Prostate gland (tissue), 2 donors: ENCODE data around the gene IL2RG. TPM values are rescaled to one million over a fixed set of nuclear protein-coding genes. Genes with fewer than 3 reads are reported as not detected.

Experiments used
- DNase-seq: peaks from one replicate; pipeline ENCODE4 v3.0.0-alpha.2; 2019; ENCODE audit warnings: low spot score
- H3K27ac ChIP-seq, 2 donors: fragments of 200-600 bp; sonication (generic); 2 replicates each; pipeline ENCODE4 v1.5.1; 2017 to 2019
- H3K27me3 ChIP-seq: fragments of 200-600 bp; sonication (generic); replicated peaks from 2 replicates; pipeline ENCODE4 v1.5.1; 2019; ENCODE audit not compliant: insufficient read depth
- H3K36me3 ChIP-seq, 2 donors: fragments of 200-600 bp; sonication (generic); 1 replicate in 1 of 2; 2 replicates in 1 of 2; pipeline versions ENCODE4 v1.5.1 to v1.8.1; 2017 to 2019
- H3K4me1 ChIP-seq: fragments of 200-600 bp; sonication (generic); replicated peaks from 2 replicates; pipeline ENCODE4 v1.5.1; 2019
- H3K4me3 ChIP-seq, 2 donors: fragments of 200-600 bp; sonication (generic); 2 replicates each; pipeline ENCODE4 v1.5.1; 2017 to 2019
- H3K9me3 ChIP-seq: fragments of 200-600 bp; sonication (generic); 2 replicates; pipeline ENCODE4 v1.5.1; 2017
- POLR2A ChIP-seq: fragments of 450-650 bp; IDR thresholded peaks from one replicate; pipeline ENCODE4 v1.6.1; 2016; ENCODE audit warnings: antibody characterized with exemption, mild to moderate bottlenecking
- POLR2AphosphoS5 ChIP-seq: sonication (generic); formaldehyde crosslinking; IDR thresholded peaks from one replicate; pipeline ENCODE4 v1.6.1; 2017; ENCODE audit warnings: antibody characterized with exemption
- WGBS: methylation state at CpG from one replicate; pipeline ENCODE4 v1.1.5; 2018; 5-methylcytosine and 5-hydroxymethylcytosine counted together
- intact Hi-C: fragments of 100-400 bp; cut with DNase I; formaldehyde crosslinking; loops from one replicate; pipeline ENCODE4 v1.14.2; 2022
- total RNA-seq, 2 donors: library from RNA; depleted of rRNA; stranded (reverse); fragments of >200 nt; gene quantifications; one replicate each; pipeline ENCODE4 v1.1.0, GENCODE V29; 2016
- TF ChIP-seq, protein P1 (sequence below), 4 experiments: fragments of 200-600 bp in 2 of 4; fragments of 450-650 bp in 2 of 4; sonication (generic) in 2 of 4; IDR thresholded peaks; 1 replicate in 3 of 4; 2 replicates in 1 of 4; pipeline ENCODE4 v1.5.1; 2016 to 2019; ENCODE audit warnings: antibody characterized with exemption in 4 of 4, mild to moderate bottlenecking in 2 of 4, moderate library complexity in 2 of 4

The IL2RG gene
- total RNA-seq, 2 donors from 2014 or later, result 0.73 to 2.8 TPM

DNA sequence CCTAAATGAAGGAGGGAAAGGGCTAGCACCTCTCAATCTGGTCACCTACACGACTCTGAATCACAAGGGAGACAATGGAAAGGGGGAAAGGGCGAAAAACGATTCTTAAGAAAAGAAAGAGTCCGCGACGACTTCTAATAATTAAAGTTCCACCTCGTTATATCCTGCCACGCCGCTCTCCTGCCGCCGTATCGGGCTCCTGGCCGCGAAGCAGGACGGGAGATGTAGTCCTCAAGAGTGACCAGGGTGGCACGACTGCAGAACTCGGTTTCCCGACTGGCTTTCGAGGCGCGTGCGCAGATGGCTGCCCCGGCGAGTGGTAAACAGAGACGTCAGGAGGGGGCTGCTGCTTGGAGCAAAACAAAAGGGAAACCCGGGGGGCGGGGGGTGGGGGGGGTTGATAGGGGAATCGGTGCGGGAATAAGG, 15.8 kb downstream of the IL2RG start, which contains the start of gene FOXO4:
TSS of gene FOXO4 (plus strand) at position 297 of the 426 bp plus-strand sequence. CDS start 678 bp downstream, outside the sequence.
- Histone ChIP-seq H3K4me3 (peak within 1 kb of the TSS; percentile 43 to 47), H3K36me3 (no peaks in the 10 kb centered on the region), H3K27ac (peak within 1 kb of the TSS; percentile 75), H3K27me3 (no peaks in the 10 kb centered on the region), H3K4me1 (no peaks in the 10 kb centered on the region), H3K9me3 (no peaks in the 10 kb centered on the region)
- TF ChIP-seq POLR2AphosphoS5, result peak; percentile 75
- TF ChIP-seq, protein P1, sequence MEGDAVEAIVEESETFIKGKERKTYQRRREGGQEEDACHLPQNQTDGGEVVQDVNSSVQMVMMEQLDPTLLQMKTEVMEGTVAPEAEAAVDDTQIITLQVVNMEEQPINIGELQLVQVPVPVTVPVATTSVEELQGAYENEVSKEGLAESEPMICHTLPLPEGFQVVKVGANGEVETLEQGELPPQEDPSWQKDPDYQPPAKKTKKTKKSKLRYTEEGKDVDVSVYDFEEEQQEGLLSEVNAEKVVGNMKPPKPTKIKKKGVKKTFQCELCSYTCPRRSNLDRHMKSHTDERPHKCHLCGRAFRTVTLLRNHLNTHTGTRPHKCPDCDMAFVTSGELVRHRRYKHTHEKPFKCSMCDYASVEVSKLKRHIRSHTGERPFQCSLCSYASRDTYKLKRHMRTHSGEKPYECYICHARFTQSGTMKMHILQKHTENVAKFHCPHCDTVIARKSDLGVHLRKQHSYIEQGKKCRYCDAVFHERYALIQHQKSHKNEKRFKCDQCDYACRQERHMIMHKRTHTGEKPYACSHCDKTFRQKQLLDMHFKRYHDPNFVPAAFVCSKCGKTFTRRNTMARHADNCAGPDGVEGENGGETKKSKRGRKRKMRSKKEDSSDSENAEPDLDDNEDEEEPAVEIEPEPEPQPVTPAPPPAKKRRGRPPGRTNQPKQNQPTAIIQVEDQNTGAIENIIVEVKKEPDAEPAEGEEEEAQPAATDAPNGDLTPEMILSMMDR (IDR thresholded peaks at IDR 0.05), result no peak
- WGBS, result under 1% methylated on average over 29 of the region's 29 CpGs
- DNase-seq, result peak; percentile 90
- intact Hi-C loops, result loop anchor here (5.0 kb wide), 1 partner anchor 87 kb away; no protein-coding TSS in a partner anchor

DNA sequence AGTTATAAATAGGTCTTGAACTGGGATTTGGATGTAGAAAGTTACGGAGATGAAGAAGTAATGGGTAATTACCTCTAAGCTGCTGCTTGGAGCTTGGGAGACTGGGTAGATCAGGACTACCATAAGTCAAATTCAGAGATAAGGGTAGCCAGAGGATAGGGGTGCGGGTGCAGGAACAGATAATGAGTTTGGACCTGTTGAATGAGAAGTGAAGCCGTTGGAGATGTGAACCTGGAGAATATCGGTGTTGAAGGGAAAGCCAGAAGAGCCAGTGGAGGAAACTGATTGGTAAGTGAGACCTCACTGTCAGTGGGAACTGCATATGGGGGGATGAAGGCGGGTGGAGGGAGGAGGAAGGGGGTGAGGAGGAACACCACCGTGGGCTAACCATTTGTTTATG, 16.3 kb downstream of the IL2RG start:
- H3K27me3 ChIP-seq, result no peaks in the 10 kb centered on the region
- no peaks in the 10 kb centered on the region for H3K36me3 ChIP-seq
- TF ChIP-seq POLR2AphosphoS5, result no peak
- TF ChIP-seq, protein P1 (IDR thresholded peaks at IDR 0.05), result no peak
- TF ChIP-seq POLR2A, result no peak
- H3K4me1 ChIP-seq, result no peaks in the 10 kb centered on the region
- H3K4me3 ChIP-seq, result peak overlapping the region; percentile 43 to 47
- no peaks in the 10 kb centered on the region for H3K9me3 ChIP-seq
- intact Hi-C loops, result loop anchor here (5.0 kb wide), 1 partner anchor 87 kb away; no protein-coding TSS in a partner anchor
- no peak overlapping the region for H3K27ac ChIP-seq
- 32% methylated on average over 6 of the region's 6 CpGs for WGBS
- no peak for DNase-seq

DNA sequence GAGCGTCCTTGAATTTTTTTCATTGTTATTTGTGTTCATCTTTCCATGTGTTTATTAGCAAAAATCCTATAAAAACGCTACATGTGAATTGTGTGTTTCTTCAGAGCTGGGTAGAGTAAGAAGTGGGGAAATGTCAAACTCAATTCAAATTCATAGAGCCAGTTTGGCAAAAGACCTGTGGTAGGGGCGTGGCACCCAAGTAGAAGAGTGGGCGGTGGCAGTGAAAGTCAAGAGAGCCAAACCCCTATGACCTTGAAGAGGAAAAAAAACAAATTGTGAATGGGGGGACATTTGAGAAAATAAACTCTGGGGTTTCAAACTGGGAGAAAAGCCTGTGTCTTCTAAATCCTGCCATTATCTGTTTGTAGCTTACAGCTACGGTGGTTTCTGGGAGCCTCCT, 20.1 kb downstream of the IL2RG start:
- TF ChIP-seq, protein P1 (IDR thresholded peaks at IDR 0.05), result no peak
- TF ChIP-seq POLR2AphosphoS5 (no peak), POLR2A (no peak)
- Histone ChIP-seq H3K4me3 (no peak overlapping the region), H3K9me3 (no peaks in the 10 kb centered on the region), H3K27me3 (no peaks in the 10 kb centered on the region), H3K27ac (no peak overlapping the region), H3K4me1 (no peaks in the 10 kb centered on the region), H3K36me3 (no peaks in the 10 kb centered on the region)
- intact Hi-C loops, result no loop called here
- no peak for DNase-seq
- 87% methylated on average over 5 of the region's 5 CpGs for WGBS

DNA sequence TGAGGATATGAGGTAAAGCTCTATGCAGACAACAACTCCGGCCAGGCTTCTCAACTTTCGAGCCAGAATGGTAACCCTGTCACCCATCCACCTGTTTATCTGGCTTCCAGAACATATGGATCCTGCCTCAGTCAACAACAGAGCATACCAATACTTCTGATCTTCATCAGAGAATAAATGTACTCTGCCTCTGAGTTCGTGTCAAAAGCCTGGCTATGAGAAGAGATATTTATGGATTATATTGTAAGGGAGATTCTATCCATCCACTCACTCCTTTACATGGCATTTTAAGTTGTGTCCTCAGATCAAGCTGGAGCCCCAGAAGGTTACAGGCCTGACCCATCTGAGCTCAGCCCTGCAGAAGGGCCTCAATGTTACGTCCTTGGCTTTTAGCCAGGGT, 25.5 kb downstream of the IL2RG start:
- Histone ChIP-seq H3K4me3 (no peak overlapping the region), H3K9me3 (no peaks in the 10 kb centered on the region), H3K4me1 (no peaks in the 10 kb centered on the region), H3K27ac (no peak overlapping the region), H3K27me3 (no peaks in the 10 kb centered on the region), H3K36me3 (no peaks in the 10 kb centered on the region)
- DNase-seq, result no peak
- WGBS, result 68% methylated on average over 4 of the region's 4 CpGs
- TF ChIP-seq POLR2A (no peak), POLR2AphosphoS5 (no peak)
- TF ChIP-seq, protein P1 (IDR thresholded peaks at IDR 0.05), result no peak
- intact Hi-C loops, result no loop called here

DNA sequence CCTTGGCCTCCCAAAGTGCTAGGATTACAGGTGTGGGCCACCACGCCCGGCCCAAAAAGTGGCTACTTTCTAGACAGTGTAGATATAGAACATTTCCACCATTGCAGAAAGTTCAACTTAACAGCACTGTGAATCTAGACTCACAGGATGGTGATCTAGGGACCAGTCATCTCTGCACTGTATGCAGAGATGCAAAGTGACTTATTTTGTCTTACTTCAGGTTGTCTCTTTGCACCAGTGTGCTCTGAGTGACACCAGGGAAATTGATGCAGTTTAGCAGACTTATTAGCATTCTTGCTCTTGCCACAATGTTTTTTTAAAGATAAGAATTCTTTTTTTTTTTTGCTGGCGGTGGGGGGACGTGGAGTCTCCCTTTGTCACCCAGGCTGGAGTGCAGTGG, 28.6 kb downstream of the IL2RG start:
- Histone ChIP-seq H3K27ac (no peak overlapping the region), H3K4me3 (no peak overlapping the region), H3K27me3 (no peaks in the 10 kb centered on the region), H3K9me3 (no peaks in the 10 kb centered on the region), H3K36me3 (no peaks in the 10 kb centered on the region), H3K4me1 (no peaks in the 10 kb centered on the region)
- intact Hi-C loops, result no loop called here
- TF ChIP-seq POLR2AphosphoS5, result no peak
- TF ChIP-seq, protein P1 (IDR thresholded peaks at IDR 0.05), result no peak
- no peak for TF ChIP-seq POLR2A
- 91% methylated on average over 3 of the region's 4 CpGs for WGBS
- DNase-seq, result no peak
